ENCODE data around the gene DCPS.

GRCh38 chr11:126257144-126257543 is 46.7 kb upstream of the DCPS start:
- TF ChIP-seq REST (IDR thresholded peaks at IDR 0.05; ENCODE audit: insufficient read depth in 1 of 2, low read depth in 2 of 2, low read length in 2 of 2) (no peak), POLR2AphosphoS5 (IDR thresholded peaks at IDR 0.05; ENCODE audit: low read depth, low read length) (no peak)

Data from PFSK-1 (cell line).